HUES6 (cell line): ENCODE measurements around the gene ARHGAP4.

ENCODE experiments used
- H3K27ac ChIP-seq: 2 replicates; pipeline ENCODE4 v1.7.0; 2013; ENCODE audit warnings: low read depth, mild to moderate bottlenecking, low read length, inconsistent platforms
- H3K27me3 ChIP-seq: 2 replicates; pipeline ENCODE4 v1.6.1; 2013; ENCODE audit warnings: low read length; ENCODE audit not compliant: control insufficient read depth, insufficient read depth
- H3K36me3 ChIP-seq: 2 replicates; pipeline ENCODE4 v1.6.1; 2013; ENCODE audit warnings: low read length; ENCODE audit not compliant: control insufficient read depth, insufficient read depth
- H3K4me1 ChIP-seq: 2 replicates; pipeline ENCODE4 v1.6.1; 2013; ENCODE audit warnings: low read length; ENCODE audit not compliant: control insufficient read depth, insufficient read depth
- H3K4me3 ChIP-seq: 2 replicates; pipeline ENCODE4 v1.5.1; 2013; ENCODE audit warnings: low read depth, low read length
- H3K9ac ChIP-seq: one replicate; pipeline ENCODE4 v1.6.1; 2013; ENCODE audit warnings: mild to moderate bottlenecking, low read length
- H3K9me3 ChIP-seq: 2 replicates; pipeline ENCODE4 v1.6.1; 2013; ENCODE audit warnings: low read depth, low read length; ENCODE audit not compliant: control insufficient read depth, insufficient read depth

The ARHGAP4 gene

DNA sequence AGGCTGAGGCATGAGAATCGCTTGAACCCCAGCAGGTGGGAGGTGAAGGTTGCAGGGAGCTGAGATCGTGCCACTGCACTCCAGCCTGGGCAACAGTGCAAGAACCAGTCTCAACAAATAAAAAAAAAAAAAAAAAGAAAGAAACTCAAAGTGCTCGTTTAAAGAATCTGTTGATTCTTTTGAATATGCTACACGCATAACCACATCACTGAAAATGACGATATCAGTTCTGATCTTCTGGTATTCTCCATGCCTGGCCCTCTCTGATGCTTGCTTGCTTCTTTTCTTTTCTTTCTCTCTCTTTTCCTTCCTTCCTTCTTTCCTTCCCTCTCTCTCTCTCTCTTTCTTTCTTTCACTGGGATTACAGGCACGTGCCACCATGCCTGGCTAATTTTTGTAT lies 14.3 kb downstream of the ARHGAP4 start:
- H3K27me3 ChIP-seq, result no peaks in the 10 kb centered on the region
- H3K4me3 ChIP-seq, result no peak overlapping the region
- peaks cover 12% of the 10 kb centered on the region; the same call in 1 of the 2 replicates for H3K36me3 ChIP-seq
- no peak overlapping the region for H3K9ac ChIP-seq
- H3K9me3 ChIP-seq, result peaks cover 9% of the 10 kb centered on the region; the same call in 1 of the 2 replicates
- H3K27ac ChIP-seq, result no peak overlapping the region
- H3K4me1 ChIP-seq, result peaks cover 10% of the 10 kb centered on the region; the same call in 1 of the 2 replicates

DNA sequence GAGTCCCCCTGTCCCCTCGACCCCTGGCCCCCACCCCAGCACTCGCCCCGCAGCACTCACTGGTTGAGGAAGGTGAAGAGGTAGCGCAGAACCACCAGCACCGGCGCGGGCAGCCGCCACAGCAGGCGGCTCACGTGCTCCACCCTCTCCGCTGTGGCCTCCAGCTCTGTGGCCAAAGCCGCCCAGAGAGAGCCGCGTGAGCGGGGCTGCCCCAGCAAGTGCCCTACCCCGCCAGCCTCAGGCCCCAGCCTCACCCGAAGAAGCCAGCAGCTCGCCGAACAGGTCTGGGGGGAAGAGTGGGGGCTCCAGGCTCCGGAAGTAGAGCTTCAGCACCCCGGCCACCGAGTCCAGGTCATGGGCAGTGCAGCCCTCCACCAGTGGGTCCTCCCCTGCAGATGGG lies 15.6 kb downstream of the ARHGAP4 start:
- peaks cover 12% of the 10 kb centered on the region; the same call in 1 of the 2 replicates for H3K36me3 ChIP-seq

DNA sequence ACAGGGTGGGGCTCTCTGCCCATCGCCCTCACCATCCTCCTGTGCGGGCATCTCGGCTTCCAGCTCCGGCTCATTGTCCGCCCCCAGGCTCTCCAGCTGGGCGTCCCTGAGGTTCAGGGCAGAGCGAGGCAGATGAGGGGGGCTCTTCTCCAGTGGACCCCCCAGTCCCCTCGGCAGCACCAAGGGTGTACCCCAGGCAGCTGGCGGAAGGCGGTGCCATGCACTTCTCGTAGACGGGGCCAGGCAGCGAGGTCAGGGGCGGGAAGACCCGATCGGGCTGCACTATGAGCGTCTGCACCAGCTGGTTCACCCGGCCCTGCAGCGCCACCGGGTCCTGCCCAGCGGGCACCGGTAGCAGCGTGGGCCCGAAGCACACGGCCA lies 16.1 kb downstream of the ARHGAP4 start:
- Histone ChIP-seq H3K9ac (no peak overlapping the region), H3K9me3 (peaks cover 16% of the 10 kb centered on the region; the same call in 1 of the 2 replicates), H3K27me3 (no peaks in the 10 kb centered on the region), H3K4me3 (no peak overlapping the region), H3K4me1 (peaks cover 10% of the 10 kb centered on the region; the same call in 1 of the 2 replicates), H3K36me3 (peaks cover 12% of the 10 kb centered on the region; the same call in 1 of the 2 replicates), H3K27ac (no peak overlapping the region)

More for the DNA sequence above, 15.6 kb downstream of the ARHGAP4 start:
- H3K27ac ChIP-seq, result no peak overlapping the region
- peaks cover 10% of the 10 kb centered on the region; the same call in 1 of the 2 replicates for H3K4me1 ChIP-seq
- H3K9ac ChIP-seq, result no peak overlapping the region
- no peaks in the 10 kb centered on the region for H3K27me3 ChIP-seq
- no peak overlapping the region for H3K4me3 ChIP-seq
- H3K9me3 ChIP-seq, result peaks cover 16% of the 10 kb centered on the region; the same call in 1 of the 2 replicates

DNA sequence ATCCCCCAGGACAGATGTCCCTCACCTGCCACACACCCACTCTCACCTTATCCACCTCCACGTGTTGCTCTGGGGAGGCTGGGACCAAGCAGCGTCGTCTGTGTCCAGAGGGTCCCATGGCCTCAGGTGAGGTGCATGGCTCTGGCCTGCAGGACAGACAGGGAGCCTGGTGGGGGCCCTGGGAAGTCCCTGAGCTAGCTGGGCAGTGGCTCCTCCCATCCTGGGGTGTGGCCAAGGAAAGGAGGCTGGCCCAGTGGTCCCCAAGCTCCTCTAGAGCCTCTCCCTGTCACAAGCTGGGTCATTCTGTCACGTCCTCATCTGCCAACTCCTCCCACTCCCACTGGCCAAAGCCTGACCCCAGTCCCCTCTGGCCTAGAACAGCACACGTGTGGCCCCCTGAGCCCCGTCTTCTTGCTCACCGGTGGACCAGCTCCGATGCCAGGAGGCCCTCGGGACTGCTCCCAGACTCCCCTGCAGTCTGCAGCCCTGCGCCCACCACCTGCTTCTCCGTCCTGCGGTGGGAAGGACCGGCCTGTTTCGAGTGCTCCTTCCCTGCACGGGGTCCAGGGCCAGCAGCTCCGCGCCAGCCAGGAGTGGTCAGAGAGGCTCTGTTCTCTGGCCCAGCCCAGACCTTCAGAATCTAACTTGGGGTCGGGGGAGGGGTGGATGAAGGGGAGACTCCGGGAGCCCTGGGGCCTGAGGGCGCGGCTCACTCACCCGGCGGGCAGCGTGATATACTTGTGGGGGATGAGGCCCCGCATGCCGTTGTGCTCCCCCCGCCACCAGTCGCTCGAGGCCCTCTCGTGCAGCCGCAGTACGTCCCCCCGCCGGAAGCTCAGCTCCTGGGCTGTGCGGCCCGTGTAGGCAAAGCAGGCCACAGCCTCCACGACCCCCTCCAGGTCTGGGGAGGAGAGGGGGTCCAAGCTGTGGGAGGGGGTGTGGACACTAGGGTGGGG lies 16.8 kb downstream of the ARHGAP4 start:
- H3K36me3 ChIP-seq, result peaks cover 9% of the 10 kb centered on the region; the same call in 1 of the 2 replicates
- peaks cover 17% of the 10 kb centered on the region; the same call in 1 of the 2 replicates for H3K9me3 ChIP-seq
- no peak overlapping the region for H3K27ac ChIP-seq
- no peak overlapping the region for H3K4me3 ChIP-seq
- no peaks in the 10 kb centered on the region for H3K27me3 ChIP-seq
- no peak overlapping the region for H3K9ac ChIP-seq
- H3K4me1 ChIP-seq, result peaks cover 11% of the 10 kb centered on the region; the same call in 1 of the 2 replicates

DNA sequence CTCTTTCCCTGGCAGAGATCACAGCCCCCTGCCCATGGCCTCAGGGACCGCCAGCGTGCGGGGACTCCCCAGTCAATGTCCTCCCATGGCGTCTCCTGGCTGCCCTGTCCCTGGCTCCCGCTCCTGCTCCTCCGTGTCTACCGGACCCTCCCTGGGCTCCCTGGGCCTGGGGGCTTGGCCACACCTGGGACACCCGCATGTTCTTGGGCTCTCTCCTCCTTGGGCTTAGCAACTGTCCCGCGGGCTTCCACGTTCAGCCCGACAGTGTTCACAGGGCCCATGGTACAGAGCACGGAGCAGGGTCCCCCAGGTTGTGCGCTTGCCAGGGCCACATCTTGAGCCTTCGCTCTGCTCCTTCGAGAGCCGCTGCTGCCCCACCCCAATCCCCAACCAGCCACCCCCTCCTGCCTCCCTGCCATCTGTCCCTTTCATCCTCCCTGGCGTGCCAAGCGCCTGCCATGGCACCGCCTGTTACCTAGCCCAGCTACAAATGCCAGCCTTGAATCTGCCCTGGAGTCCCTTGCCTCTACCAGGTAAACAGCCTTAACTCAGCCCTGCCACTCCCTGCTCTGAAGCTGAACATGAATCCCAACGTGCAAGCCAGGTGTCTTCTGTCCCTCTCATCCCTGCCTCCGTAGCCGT lies 17.7 kb downstream of the ARHGAP4 start:
- Histone ChIP-seq H3K4me1 (peaks cover 17% of the 10 kb centered on the region; the same call in 1 of the 2 replicates), H3K27me3 (no peaks in the 10 kb centered on the region), H3K9me3 (peaks cover 14% of the 10 kb centered on the region; the same call in 1 of the 2 replicates), H3K36me3 (peaks cover 6% of the 10 kb centered on the region; the same call in 1 of the 2 replicates), H3K27ac (no peak overlapping the region), H3K9ac (no peak overlapping the region), H3K4me3 (no peak overlapping the region)

DNA sequence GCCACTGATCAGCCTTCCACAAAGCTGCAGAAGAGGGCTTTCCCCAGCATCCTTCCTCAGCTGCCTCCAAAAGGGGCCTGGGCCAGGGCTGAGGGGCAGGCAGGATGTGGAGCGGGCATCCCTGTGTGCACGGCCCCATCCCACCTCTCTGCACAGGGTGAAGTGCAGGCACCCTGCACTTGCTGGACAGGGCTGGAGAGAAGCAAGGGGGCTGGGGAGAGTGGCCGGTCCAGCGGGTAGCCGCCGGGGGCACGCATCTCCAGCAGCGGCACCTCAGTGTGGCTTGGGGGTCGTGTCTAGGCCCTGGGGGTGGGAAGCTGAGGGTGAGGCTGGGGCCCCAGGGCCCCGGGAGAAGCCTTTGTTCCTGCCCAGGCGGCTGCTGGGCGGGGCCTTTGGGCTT lies 18.6 kb downstream of the ARHGAP4 start:
- Histone ChIP-seq H3K9me3 (peaks cover 17% of the 10 kb centered on the region; the same call in 1 of the 2 replicates), H3K9ac (no peak overlapping the region), H3K27ac (no peak overlapping the region), H3K4me3 (no peak overlapping the region), H3K36me3 (peaks cover 3% of the 10 kb centered on the region; the same call in 1 of the 2 replicates), H3K27me3 (no peaks in the 10 kb centered on the region), H3K4me1 (peaks cover 19% of the 10 kb centered on the region; the same call in 1 of the 2 replicates)

DNA sequence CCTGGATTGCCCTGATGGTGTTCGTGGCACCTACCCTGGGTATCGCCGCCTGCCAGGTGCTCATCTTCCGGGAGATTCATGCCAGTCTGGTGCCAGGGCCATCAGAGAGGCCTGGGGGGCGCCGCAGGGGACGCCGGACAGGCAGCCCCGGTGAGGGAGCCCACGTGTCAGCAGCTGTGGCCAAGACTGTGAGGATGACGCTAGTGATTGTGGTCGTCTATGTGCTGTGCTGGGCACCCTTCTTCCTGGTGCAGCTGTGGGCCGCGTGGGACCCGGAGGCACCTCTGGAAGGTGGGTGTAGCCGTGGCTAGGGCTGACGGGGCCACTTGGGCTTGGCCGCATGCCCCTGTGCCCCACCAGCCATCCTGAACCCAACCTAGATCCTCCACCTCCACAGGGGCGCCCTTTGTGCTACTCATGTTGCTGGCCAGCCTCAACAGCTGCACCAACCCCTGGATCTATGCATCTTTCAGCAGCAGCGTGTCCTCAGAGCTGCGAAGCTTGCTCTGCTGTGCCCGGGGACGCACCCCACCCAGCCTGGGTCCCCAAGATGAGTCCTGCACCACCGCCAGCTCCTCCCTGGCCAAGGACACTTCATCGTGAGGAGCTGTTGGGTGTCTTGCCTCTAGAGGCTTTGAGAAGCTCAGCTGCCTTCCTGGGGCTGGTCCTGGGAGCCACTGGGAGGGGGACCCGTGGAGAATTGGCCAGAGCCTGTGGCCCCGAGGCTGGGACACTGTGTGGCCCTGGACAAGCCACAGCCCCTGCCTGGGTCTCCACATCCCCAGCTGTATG lies 19.7 kb downstream of the ARHGAP4 start:
- Histone ChIP-seq H3K9ac (no peak overlapping the region), H3K4me1 (peaks cover 30% of the 10 kb centered on the region; the same call in 1 of the 2 replicates), H3K36me3 (peaks cover 3% of the 10 kb centered on the region; the same call in 1 of the 2 replicates), H3K4me3 (no peak overlapping the region), H3K27me3 (no peaks in the 10 kb centered on the region), H3K27ac (no peak overlapping the region), H3K9me3 (peaks cover 17% of the 10 kb centered on the region; the same call in 1 of the 2 replicates)

DNA sequence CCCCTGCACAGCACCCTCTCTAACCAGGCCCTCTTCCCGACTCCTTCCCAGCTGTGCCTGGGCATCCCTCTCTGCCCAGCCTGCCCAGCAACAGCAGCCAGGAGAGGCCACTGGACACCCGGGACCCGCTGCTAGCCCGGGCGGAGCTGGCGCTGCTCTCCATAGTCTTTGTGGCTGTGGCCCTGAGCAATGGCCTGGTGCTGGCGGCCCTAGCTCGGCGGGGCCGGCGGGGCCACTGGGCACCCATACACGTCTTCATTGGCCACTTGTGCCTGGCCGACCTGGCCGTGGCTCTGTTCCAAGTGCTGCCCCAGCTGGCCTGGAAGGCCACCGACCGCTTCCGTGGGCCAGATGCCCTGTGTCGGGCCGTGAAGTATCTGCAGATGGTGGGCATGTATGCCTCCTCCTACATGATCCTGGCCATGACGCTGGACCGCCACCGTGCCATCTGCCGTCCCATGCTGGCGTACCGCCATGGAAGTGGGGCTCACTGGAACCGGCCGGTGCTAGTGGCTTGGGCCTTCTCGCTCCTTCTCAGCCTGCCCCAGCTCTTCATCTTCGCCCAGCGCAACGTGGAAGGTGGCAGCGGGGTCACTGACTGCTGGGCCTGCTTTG lies 20.5 kb downstream of the ARHGAP4 start:
- Histone ChIP-seq H3K4me1 (peaks cover 35% of the 10 kb centered on the region; the same call in 1 of the 2 replicates), H3K9ac (no peak overlapping the region), H3K9me3 (peaks cover 17% of the 10 kb centered on the region; the same call in 1 of the 2 replicates), H3K27ac (no peak overlapping the region), H3K4me3 (no peak overlapping the region), H3K27me3 (no peaks in the 10 kb centered on the region), H3K36me3 (peaks cover 3% of the 10 kb centered on the region; the same call in 1 of the 2 replicates)

DNA sequence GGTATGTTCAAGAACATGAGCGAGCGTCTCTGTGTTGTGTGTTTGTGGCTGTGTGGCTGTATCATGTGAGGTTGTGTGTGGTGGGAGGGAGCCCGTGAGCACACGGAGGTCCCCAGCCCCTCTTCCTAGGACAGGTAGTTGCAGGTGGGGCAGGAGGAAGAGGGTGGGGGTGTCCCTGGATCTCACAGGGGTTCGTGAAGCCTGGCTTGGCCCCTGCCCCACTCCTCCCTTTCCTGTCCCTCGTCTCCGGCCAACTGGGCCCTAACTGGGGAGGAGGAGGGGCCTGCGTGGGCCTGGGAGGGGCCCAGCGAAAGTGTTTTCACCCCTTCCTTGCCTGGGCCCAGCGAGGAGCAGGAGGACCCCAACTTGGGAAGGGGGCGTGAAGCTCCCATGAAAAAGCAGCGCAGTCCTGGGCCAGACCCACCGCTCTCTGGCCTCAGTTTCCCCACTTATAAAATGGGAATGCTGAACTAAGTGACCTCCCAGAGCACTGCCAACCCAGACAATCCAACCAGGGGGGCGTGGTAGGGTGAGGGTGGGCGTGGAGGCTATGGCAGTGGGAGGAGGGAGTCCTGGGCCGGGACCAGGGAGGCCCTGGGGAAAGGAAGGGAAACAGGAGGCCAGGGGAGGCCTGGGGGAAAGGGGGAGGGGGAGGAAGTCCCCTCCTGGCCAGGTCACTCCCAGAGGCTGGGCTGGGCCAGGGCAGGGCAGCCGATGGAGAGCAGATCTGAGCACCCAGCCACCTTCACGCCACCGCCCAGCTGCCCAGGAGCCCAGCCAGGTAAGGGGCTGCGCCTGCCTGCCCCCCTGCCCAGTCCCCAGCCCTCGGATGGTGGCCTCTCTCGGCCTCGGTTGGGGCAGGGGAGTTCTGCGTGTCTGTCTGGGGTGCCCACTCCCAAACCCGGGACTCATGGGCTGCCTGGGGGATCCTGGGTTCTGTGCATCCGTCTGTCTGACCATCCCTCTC lies 21.8 kb downstream of the ARHGAP4 start, which contains the start of gene AVPR2:
TSS of gene AVPR2 (plus strand) at position 683 of the 967 bp plus-strand sequence. CDS start 473 bp downstream, outside the sequence.
- no peak within 1 kb of the TSS for H3K9ac ChIP-seq
- peaks cover 3% of the 10 kb centered on the region; the same call in 1 of the 2 replicates for H3K36me3 ChIP-seq
- H3K27me3 ChIP-seq, result no peaks in the 10 kb centered on the region
- H3K9me3 ChIP-seq, result peaks cover 17% of the 10 kb centered on the region; the same call in 1 of the 2 replicates
- no peak within 1 kb of the TSS for H3K27ac ChIP-seq
- H3K4me3 ChIP-seq, result no peak within 1 kb of the TSS
- peaks cover 36% of the 10 kb centered on the region; the same call in 1 of the 2 replicates for H3K4me1 ChIP-seq
